GM19324 (cell line): ENCODE measurements around the gene CRIP3.

Source experiments
- ATAC-seq: cut with Tn5 transposase; IDR thresholded peaks from one replicate; pipeline ENCODE4 v1.9.1; 2021; ENCODE audit warnings: mild to moderate bottlenecking, moderate library complexity; ENCODE audit not compliant: unreplicated experiment, low FRiP score

Gene CRIP3

GRCh38 chr6:43274916-43275597 lies 33.6 kb downstream of the CRIP3 start:
- no peak for ATAC-seq

GRCh38 chr6:43274127-43274915 lies 34.3 kb downstream of the CRIP3 start:
- ATAC-seq = no peak

DNA sequence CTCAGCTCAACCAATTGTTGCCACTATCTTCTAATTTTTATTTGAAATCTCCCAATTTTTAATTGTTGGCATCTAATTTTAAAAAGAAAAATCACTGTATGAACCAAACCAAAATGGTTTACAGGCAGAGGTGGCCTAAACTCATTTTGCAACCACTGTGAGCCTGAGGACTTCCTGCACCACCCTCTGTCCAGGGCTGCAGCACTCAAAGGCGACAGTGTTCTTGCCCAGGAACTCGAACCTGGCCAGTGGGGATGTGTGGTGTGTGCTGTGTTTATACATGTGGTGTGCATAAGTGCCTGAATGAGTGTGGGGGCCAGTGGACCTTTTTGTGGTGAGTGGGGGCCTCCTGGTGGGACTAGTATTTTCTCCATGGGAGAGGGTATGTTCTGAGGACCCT lies 34.9 kb downstream of the CRIP3 start:
- no peak for ATAC-seq

DNA sequence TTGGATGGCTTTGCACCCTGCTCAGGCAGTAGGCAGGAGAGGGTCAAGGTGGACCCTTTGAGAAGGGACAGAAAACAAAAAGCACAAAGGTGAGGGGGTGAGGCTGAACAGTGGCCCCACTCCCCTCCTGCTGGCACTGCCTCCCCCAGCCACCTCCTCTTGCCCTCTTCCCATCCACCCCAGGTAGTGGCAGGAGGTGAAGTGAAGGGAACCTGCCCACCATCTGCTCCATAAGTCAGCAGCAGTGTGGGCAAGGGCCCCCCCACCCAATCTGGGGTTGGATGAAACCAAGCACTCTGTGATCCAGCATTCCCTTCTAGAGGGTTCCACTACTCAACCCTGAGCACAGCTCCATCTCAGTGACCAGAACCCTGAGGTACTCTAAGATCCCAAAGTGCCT lies 36.7 kb downstream of the CRIP3 start:
- no peak for ATAC-seq

DNA sequence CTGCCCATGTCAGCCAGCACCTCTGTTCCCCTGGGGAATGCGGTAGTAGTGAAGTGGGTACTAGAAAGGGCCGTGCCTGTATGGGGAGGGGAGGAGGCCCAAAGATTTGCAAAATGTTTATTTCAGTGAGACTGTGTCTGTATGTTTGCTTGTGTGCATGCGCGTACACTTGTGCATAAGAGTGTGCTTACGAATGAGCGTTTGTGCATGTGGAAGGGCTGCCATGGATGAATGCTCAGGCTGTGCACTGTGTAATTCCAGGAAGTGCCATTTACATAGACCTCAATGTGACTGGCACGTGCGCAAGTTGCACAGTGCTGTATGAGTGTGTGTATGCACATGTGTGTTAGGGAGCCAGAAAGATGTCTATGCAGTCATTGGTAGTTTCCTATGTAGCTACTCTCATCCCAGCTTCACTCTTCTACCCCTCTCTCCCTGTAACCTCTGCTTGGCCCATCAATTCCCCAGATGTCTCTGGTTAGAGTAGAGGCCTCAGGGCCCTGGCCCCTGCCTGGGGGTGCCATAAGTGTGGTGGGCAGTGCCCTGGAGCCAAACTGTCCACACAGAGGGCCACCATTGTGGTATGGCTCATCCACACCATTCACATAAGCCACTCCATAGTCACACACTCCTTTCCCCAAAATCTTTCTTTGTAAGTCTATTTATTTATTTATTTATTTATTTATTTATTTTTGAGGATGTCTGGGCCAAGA lies 37.4 kb downstream of the CRIP3 start:
- no peak for ATAC-seq

DNA sequence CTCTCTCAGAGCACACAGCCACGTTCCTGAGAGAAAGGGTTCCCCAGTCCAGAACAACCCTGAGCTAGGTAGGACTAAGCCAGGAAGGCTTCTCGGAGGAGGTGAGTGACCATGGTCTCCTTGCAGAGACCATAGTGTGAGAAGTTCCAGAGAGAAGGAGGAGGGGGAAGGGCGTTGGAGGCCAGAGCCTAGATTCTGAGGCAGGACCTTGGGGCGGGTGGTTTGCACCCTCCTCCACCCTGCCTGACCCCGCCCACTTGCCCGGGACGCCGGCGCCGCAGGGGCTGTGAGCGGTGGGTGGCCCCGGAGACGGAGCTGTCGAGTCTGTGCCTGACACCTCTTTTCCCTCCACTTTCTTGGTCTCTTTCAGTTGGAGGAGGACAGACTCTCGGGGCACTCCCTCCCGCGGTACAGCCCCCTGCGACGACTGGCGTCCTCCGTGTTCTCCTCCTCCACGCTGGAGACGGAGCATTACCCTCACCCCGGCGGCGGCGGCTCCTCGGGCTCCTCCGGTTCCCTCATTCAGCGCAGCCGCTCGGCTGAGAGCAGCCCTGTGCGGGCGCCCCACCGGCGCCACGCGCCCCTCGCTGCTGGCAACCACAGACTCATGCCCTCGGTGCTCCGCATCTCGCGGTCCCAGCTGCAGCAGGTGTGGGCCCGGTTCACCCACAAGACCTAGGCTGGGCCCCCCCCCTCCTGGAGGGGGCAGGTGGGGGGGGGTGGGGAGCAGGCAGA lies 39.2 kb downstream of the CRIP3 start:
- no peak for ATAC-seq

GRCh38 chr6:43268782-43269272 lies 39.8 kb downstream of the CRIP3 start:
- no peak for ATAC-seq

- no peak for ATAC-seq
Measured at GRCh38 chr6:43268355-43268700, 40.3 kb downstream of the CRIP3 start.

DNA sequence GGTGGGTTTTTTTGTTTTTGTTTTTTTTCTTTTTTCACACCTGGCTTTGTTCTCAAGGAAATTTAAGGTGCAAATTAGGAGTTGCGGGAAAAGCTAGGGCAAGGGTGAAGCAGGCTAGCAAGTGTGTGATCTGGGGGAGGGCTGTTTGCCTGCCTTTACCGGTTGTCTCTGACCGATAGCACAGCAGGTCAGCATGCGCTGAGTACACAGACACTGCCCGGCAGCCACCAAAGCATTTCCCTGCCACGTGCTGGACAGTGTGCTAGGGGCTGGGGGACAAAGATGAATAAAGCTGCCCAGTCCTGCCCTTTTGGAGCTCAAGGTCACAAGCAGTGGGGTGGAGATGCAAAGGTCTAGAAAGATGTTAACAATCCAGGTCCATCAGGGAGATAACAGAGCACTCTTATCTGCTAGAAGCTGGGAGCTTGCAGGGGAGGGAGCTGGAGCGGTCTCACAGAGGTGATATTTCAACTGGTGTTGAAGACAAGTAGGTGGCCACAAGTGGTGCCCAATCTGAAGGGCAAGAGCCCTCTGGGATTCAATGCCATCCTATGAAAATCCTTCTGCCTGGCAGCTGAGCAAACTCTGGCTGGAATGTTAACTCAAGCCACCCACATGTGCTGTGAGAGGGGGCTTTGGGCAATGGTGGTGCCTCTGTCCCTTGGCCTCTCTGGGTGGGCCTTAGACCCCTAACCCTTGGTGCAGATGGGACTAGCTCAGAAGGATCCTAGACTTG lies 40.8 kb downstream of the CRIP3 start:
- no peak for ATAC-seq

DNA sequence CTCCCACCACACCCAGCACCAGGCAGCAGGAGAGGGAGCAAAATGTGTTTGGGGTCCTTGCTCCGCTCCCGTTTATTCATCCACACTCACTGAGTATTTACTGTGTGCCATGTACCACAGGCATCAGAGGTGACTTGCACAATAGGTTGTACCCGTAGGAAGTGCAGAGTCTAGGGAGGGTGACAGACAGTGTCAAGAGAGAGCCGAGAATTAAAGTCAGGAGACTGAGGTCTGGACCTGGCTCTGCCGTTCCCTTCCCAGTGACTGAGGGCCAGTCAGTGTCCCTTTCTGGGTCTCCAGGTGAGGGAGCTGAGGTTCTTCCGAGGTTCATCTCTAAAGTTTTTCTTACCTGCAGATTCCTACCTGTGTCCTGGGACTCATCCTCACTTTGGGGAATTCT lies 43.1 kb downstream of the CRIP3 start:
- ATAC-seq = no peak

DNA sequence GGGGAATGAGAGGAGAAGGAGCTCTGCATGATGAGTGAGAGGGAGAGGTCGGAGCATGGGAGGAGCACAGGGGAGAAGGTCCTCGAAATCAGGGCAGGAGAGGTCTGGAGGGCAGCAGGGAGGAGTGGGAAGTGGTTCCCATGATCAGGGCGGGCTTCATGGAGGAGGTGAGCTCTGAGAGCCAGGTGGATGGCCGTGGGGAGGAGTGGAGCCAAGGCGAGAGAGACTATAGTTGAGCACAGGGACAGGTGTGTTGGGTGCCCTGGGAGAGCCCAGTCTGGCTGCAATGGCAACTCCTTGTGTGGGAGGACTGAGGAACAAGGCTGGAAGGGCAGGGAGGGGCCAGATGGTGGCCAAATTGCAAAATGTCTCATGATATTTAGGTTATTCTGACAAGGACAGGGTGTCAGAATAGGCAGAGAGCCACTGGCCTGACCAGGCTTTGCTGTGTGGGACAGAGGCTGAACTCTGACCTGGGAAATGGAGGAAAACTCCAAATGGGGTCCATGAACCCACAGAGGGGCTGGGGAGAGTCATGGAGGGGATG lies 44.0 kb downstream of the CRIP3 start:
- ATAC-seq = no peak

GRCh38 chr6:43263314-43264178 lies 45.1 kb downstream of the CRIP3 start:
- peak; percentile 54 for ATAC-seq

GRCh38 chr6:43262780-43263313 lies 45.8 kb downstream of the CRIP3 start:
- ATAC-seq = no peak

- ATAC-seq = no peak
Measured at GRCh38 chr6:43262000-43262779, 46.4 kb downstream of the CRIP3 start.

GRCh38 chr6:43261198-43261597 lies 47.4 kb downstream of the CRIP3 start:
- ATAC-seq = no peak

DNA sequence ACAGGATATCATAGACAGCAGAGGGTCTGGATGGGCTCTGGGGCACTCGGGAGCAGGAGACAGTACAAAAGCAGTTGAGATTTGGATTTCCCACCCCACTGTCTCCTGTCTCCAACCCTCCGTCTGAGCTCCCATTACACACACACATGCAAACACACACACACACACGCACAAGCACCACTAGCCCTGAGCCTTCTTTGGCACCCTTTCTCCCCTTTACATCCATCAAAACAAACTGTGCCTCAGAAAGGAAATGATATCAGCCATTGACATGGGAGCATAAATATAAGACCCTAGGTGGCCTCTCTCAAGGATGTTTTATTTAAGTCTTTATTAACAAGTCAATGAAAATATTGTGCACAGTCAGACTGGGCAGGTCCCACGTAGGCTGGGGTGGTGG lies 47.8 kb downstream of the CRIP3 start:
- ATAC-seq = no peak

- no peak for ATAC-seq
Measured at GRCh38 chr6:43258807-43259686, 49.6 kb downstream of the CRIP3 start.
